ENCODE results near the gene EPHB1. TPM values are rescaled to one million over a fixed set of nuclear protein-coding genes. Genes with fewer than 3 reads are reported as not detected.

Gene EPHB1
- total RNA-seq, 2 donors from 2014 or later = 1.9 to 3.2 TPM

- no peak overlapping the region for H3K27ac ChIP-seq
- H3K36me3 ChIP-seq = no peaks in the 10 kb centered on the region
- H3K9me3 ChIP-seq = peaks cover 0 to 18% of the 10 kb centered on the region in 2 donors
- no peak for DNase-seq (ENCODE audit: low spot score)
- TF ChIP-seq CTCF (IDR thresholded peaks at IDR 0.05) = no peak
- H3K27me3 ChIP-seq = no peaks in the 10 kb centered on the region
- H3K4me3 ChIP-seq = no peak overlapping the region
- H3K4me1 ChIP-seq = no peaks in the 10 kb centered on the region
Observed at GRCh38 chr3:134928392-134928791, 133.3 kb downstream of the EPHB1 start.

- no peak for DNase-seq (ENCODE audit: low spot score)
- Histone ChIP-seq H3K27ac (no peak overlapping the region), H3K27me3 (no peaks in the 10 kb centered on the region), H3K9me3 (peaks cover 0 to 15% of the 10 kb centered on the region in 2 donors), H3K4me3 (no peak overlapping the region), H3K36me3 (no peaks in the 10 kb centered on the region), H3K4me1 (no peaks in the 10 kb centered on the region)
- no peak for TF ChIP-seq CTCF (IDR thresholded peaks at IDR 0.05)
Observed at GRCh38 chr3:134928819-134929218, 133.8 kb downstream of the EPHB1 start.

GRCh38 chr3:134929976-134930375 is 134.9 kb downstream of the EPHB1 start:
- DNase-seq (ENCODE audit: low spot score) = no peak
- no peaks in the 10 kb centered on the region for H3K36me3 ChIP-seq
- TF ChIP-seq CTCF (IDR thresholded peaks at IDR 0.05) = no peak
- no peak overlapping the region for H3K27ac ChIP-seq
- no peaks in the 10 kb centered on the region for H3K4me1 ChIP-seq
- H3K9me3 ChIP-seq = peaks cover 0 to 4% of the 10 kb centered on the region in 2 donors
- H3K27me3 ChIP-seq = no peaks in the 10 kb centered on the region
- H3K4me3 ChIP-seq = no peak overlapping the region

- Histone ChIP-seq H3K27ac (no peak overlapping the region), H3K27me3 (no peaks in the 10 kb centered on the region), H3K4me1 (no peaks in the 10 kb centered on the region), H3K4me3 (no peak overlapping the region), H3K36me3 (no peaks in the 10 kb centered on the region), H3K9me3 (no peaks in the 10 kb centered on the region)
- DNase-seq (ENCODE audit: low spot score) = no peak
- no peak for TF ChIP-seq CTCF (IDR thresholded peaks at IDR 0.05)
Observed at GRCh38 chr3:134931045-134931785, 136.2 kb downstream of the EPHB1 start.

- no peaks in the 10 kb centered on the region for H3K27me3 ChIP-seq
- TF ChIP-seq CTCF (IDR thresholded peaks at IDR 0.05) = no peak
- no peak for DNase-seq (ENCODE audit: low spot score)
- H3K36me3 ChIP-seq = no peaks in the 10 kb centered on the region
- no peak overlapping the region for H3K4me3 ChIP-seq
- no peak overlapping the region for H3K27ac ChIP-seq
- H3K9me3 ChIP-seq = no peaks in the 10 kb centered on the region
- no peaks in the 10 kb centered on the region for H3K4me1 ChIP-seq
Observed at GRCh38 chr3:134932035-134932434, 137.0 kb downstream of the EPHB1 start.

- no peak for DNase-seq (ENCODE audit: low spot score)
- no peak overlapping the region for H3K4me3 ChIP-seq
- no peaks in the 10 kb centered on the region for H3K9me3 ChIP-seq
- H3K36me3 ChIP-seq = no peaks in the 10 kb centered on the region
- no peaks in the 10 kb centered on the region for H3K27me3 ChIP-seq
- H3K4me1 ChIP-seq = no peaks in the 10 kb centered on the region
- TF ChIP-seq CTCF (IDR thresholded peaks at IDR 0.05) = no peak
- H3K27ac ChIP-seq = no peak overlapping the region
Observed at GRCh38 chr3:134933997-134934396, 138.9 kb downstream of the EPHB1 start.

Measured in right atrium auricular region (tissue), 2 donors.